ENCODE results near the gene KHDRBS1.

Gene KHDRBS1

GRCh38 chr1:31981456-31981839 is 32.2 kb upstream of the KHDRBS1 start:
- Histone ChIP-seq H3K27ac (ENCODE audit: low read length) (0 out of 2 replicates have a peak overlapping the region, but pooled peaks have one; percentile 13), H3K27me3 (ENCODE audit: insufficient read depth, low read length, poor library complexity) (no peaks in the 10 kb centered on the region), H3K4me1 (ENCODE audit: insufficient read depth, low read length) (peaks cover 38% of the 10 kb centered on the region), H3K9me3 (ENCODE audit: insufficient read depth, low read length, severe bottlenecking) (no peaks in the 10 kb centered on the region), H4K20me1 (ENCODE audit: insufficient read depth, low read length) (no peaks in the 10 kb centered on the region), H3K9ac (ENCODE audit: low read depth, low read length) (no peak overlapping the region), H3K4me3 (ENCODE audit: low read depth in 1 of 2, low read length in 2 of 2) (no peak overlapping the region), H2AFZ (ENCODE audit: low read depth, low read length) (no peak overlapping the region), H3K4me2 (ENCODE audit: insufficient read depth, low read length) (no peak overlapping the region), H3K36me3 (ENCODE audit: insufficient read depth, low read length) (no peaks in the 10 kb centered on the region), H3K79me2 (ENCODE audit: insufficient read depth, low read length) (no peaks in the 10 kb centered on the region)
- ATAC-seq (ENCODE audit: insufficient read depth, low read depth) = no peak
- no peak for DNase-seq
- TF ChIP-seq EZH2 (IDR thresholded peaks at IDR 0.05; ENCODE audit: borderline replicate concordance, low read depth, low read length, severe bottlenecking) = no peak
- TF ChIP-seq, protein P1, sequence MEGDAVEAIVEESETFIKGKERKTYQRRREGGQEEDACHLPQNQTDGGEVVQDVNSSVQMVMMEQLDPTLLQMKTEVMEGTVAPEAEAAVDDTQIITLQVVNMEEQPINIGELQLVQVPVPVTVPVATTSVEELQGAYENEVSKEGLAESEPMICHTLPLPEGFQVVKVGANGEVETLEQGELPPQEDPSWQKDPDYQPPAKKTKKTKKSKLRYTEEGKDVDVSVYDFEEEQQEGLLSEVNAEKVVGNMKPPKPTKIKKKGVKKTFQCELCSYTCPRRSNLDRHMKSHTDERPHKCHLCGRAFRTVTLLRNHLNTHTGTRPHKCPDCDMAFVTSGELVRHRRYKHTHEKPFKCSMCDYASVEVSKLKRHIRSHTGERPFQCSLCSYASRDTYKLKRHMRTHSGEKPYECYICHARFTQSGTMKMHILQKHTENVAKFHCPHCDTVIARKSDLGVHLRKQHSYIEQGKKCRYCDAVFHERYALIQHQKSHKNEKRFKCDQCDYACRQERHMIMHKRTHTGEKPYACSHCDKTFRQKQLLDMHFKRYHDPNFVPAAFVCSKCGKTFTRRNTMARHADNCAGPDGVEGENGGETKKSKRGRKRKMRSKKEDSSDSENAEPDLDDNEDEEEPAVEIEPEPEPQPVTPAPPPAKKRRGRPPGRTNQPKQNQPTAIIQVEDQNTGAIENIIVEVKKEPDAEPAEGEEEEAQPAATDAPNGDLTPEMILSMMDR (IDR thresholded peaks at IDR 0.05; ENCODE audit: borderline replicate concordance, extremely low read depth, low read length, poor library complexity, severe bottlenecking) = no peak

DNA sequence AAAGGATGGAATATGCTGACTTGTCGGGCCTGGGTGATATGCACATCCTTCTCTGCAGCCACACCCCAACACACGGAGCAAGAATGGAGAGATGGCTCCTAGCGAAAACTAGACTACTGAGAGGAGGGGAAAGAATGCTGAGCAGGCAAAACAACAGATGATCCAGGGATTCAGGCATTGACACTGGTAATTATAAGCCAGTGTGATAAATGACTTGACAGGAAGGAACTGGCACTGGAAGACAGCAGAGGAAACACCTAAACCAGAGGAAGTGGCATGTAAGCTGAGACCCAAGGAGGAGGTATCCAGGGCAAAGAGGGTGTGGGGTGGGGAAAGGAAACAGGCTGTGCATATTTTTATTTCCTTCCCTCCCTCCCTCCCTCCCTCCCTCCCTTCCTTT is 31.7 kb upstream of the KHDRBS1 start:
- DNase-seq (peak; percentile 82), ATAC-seq (ENCODE audit: insufficient read depth, low read depth) (peak; percentile 89)
- Histone ChIP-seq H3K27me3 (ENCODE audit: insufficient read depth, low read length, poor library complexity) (no peaks in the 10 kb centered on the region), H2AFZ (ENCODE audit: low read depth, low read length) (no peak overlapping the region), H3K36me3 (ENCODE audit: insufficient read depth, low read length) (no peaks in the 10 kb centered on the region), H3K4me1 (ENCODE audit: insufficient read depth, low read length) (peaks cover 38% of the 10 kb centered on the region), H3K79me2 (ENCODE audit: insufficient read depth, low read length) (no peaks in the 10 kb centered on the region), H4K20me1 (ENCODE audit: insufficient read depth, low read length) (no peaks in the 10 kb centered on the region), H3K9me3 (ENCODE audit: insufficient read depth, low read length, severe bottlenecking) (no peaks in the 10 kb centered on the region), H3K9ac (ENCODE audit: low read depth, low read length) (no peak overlapping the region), H3K4me2 (ENCODE audit: insufficient read depth, low read length) (no peak overlapping the region), H3K4me3 (ENCODE audit: low read depth in 1 of 2, low read length in 2 of 2) (no peak overlapping the region), H3K27ac (ENCODE audit: low read length) (peak overlapping the region; percentile 13; the same call in 1 of the 2 replicates)
- TF ChIP-seq, protein P1 (IDR thresholded peaks at IDR 0.05; ENCODE audit: borderline replicate concordance, extremely low read depth, low read length, poor library complexity, severe bottlenecking) = no peak
- TF ChIP-seq EZH2 (IDR thresholded peaks at IDR 0.05; ENCODE audit: borderline replicate concordance, low read depth, low read length, severe bottlenecking) = no peak

- H3K27me3 ChIP-seq (ENCODE audit: insufficient read depth, low read length, poor library complexity) = no peaks in the 10 kb centered on the region
- ATAC-seq (ENCODE audit: insufficient read depth, low read depth) = peak; percentile 77
- peak; percentile 62 for DNase-seq
- H3K27ac ChIP-seq (ENCODE audit: low read length) = peak overlapping the region; percentile 61
- peak overlapping the region; percentile 66 for H2AFZ ChIP-seq (ENCODE audit: low read depth, low read length)
- no peaks in the 10 kb centered on the region for H3K9me3 ChIP-seq (ENCODE audit: insufficient read depth, low read length, severe bottlenecking)
- TF ChIP-seq, protein P1 (IDR thresholded peaks at IDR 0.05; ENCODE audit: borderline replicate concordance, extremely low read depth, low read length, poor library complexity, severe bottlenecking) = no peak
- no peak for TF ChIP-seq EZH2 (IDR thresholded peaks at IDR 0.05; ENCODE audit: borderline replicate concordance, low read depth, low read length, severe bottlenecking)
- H3K4me1 ChIP-seq (ENCODE audit: insufficient read depth, low read length) = peaks cover 38% of the 10 kb centered on the region
- H4K20me1 ChIP-seq (ENCODE audit: insufficient read depth, low read length) = no peaks in the 10 kb centered on the region
- peak overlapping the region; percentile 4; the same call in 1 of the 2 replicates for H3K9ac ChIP-seq (ENCODE audit: low read depth, low read length)
- no peaks in the 10 kb centered on the region for H3K79me2 ChIP-seq (ENCODE audit: insufficient read depth, low read length)
- no peak overlapping the region for H3K4me3 ChIP-seq (ENCODE audit: low read depth in 1 of 2, low read length in 2 of 2)
- H3K36me3 ChIP-seq (ENCODE audit: insufficient read depth, low read length) = no peaks in the 10 kb centered on the region
- no peak overlapping the region for H3K4me2 ChIP-seq (ENCODE audit: insufficient read depth, low read length)
These were observed 29.0 kb upstream of the KHDRBS1 start for GRCh38 chr1:31984419-31985347.

Measured in DND-41 (cell line).